WTC11 (cell line): ENCODE measurements around the gene OR2AT4. TPM values are rescaled to one million over a fixed set of nuclear protein-coding genes. Genes with fewer than 3 reads are reported as not detected.

Experiments
- ATAC-seq: fragments of 200-7000 bp; cut with Tn5 transposase; 2 replicates; pipeline ENCODE4 v1.10.0; 2021; ENCODE audit warnings: mild to moderate bottlenecking, moderate library complexity
- CTCF ChIA-PET: fragments of 300-600 bp; sonication (Branson Sonifier 250); formaldehyde crosslinking; loops from one replicate; lab custom pipeline; 2021; ENCODE audit warnings: antibody characterized with exemption; lab: Charles Lee
- POLR2A ChIA-PET: fragments of 350-600 bp; sonication (Branson Sonifier 250); formaldehyde crosslinking; loops from one replicate; lab custom pipeline; 2021; ENCODE audit warnings: antibody characterized with exemption; lab: Charles Lee
- DNase-seq: peaks from one replicate; pipeline ENCODE4 v3.0.0; 2021; ENCODE audit warnings: low spot score
- H3K27ac Mint-ChIP-seq: 2 replicates; pipeline ENCODE4 v1.8.0; 2021; ENCODE audit warnings: mixed read lengths
- H3K27me3 Mint-ChIP-seq: 2 replicates; pipeline ENCODE4 v1.8.0; 2021; ENCODE audit warnings: low read depth, mild to moderate bottlenecking, moderate library complexity, mixed read lengths
- H3K36me3 Mint-ChIP-seq: 2 replicates; pipeline ENCODE4 v1.8.0; 2021; ENCODE audit warnings: mixed read lengths
- H3K4me1 Mint-ChIP-seq: 2 replicates; pipeline ENCODE4 v1.8.0; 2022; ENCODE audit warnings: mixed read lengths
- H3K4me3 Mint-ChIP-seq: 2 replicates; pipeline ENCODE4 v1.8.0; 2021; ENCODE audit warnings: mild to moderate bottlenecking, moderate library complexity, mixed read lengths
- H3K9me3 Mint-ChIP-seq: 2 replicates; pipeline ENCODE4 v1.8.0; 2021; ENCODE audit warnings: mixed read lengths
- ATF2 ChIP-seq: sonication (generic); formaldehyde crosslinking; IDR thresholded peaks from 2 replicates; pipeline ENCODE4 v1.8.1; 2022; ENCODE audit warnings: low read depth, missing genetic modification reagents, borderline replicate concordance
- CDX4 ChIP-seq: fragments of 250-450 bp; sonication (Bioruptor Pico); IDR thresholded peaks from 2 replicates; pipeline ENCODE4 v1.9.0; 2021; ENCODE audit warnings: moderate library complexity, mild to moderate bottlenecking, inconsistent platforms, borderline replicate concordance
- E2F1 ChIP-seq: sonication (generic); formaldehyde crosslinking; IDR thresholded peaks from 2 replicates; pipeline ENCODE4 v1.8.0; 2022; ENCODE audit warnings: mild to moderate bottlenecking, missing genetic modification reagents
- EMX1 ChIP-seq: fragments of 250-450 bp; sonication (Bioruptor Pico); IDR thresholded peaks from 2 replicates; pipeline ENCODE4 v1.8.0; 2021; ENCODE audit warnings: mild to moderate bottlenecking
- ERG ChIP-seq: fragments of 250-450 bp; sonication (Bioruptor Pico); IDR thresholded peaks from 2 replicates; pipeline ENCODE4 v1.8.0; 2021; ENCODE audit warnings: mild to moderate bottlenecking
- ESRRA ChIP-seq: sonication (generic); formaldehyde crosslinking; IDR thresholded peaks from 2 replicates; pipeline ENCODE4 v1.8.1; 2022; ENCODE audit warnings: mild to moderate bottlenecking, missing genetic modification reagents, borderline replicate concordance
- FOXJ3 ChIP-seq: sonication (generic); formaldehyde crosslinking; IDR thresholded peaks from 2 replicates; pipeline ENCODE4 v1.9.0; 2021; ENCODE audit warnings: missing genetic modification reagents, mild to moderate bottlenecking, borderline replicate concordance
- GABPB1 ChIP-seq: sonication (generic); formaldehyde crosslinking; IDR thresholded peaks from 2 replicates; pipeline ENCODE4 v1.8.1; 2023; ENCODE audit warnings: mild to moderate bottlenecking, missing genetic modification reagents
- HMGXB4 ChIP-seq: sonication (generic); formaldehyde crosslinking; IDR thresholded peaks from 2 replicates; pipeline ENCODE4 v1.8.1; 2023; ENCODE audit warnings: mild to moderate bottlenecking, moderate library complexity, missing genetic modification reagents
- IRF2 ChIP-seq: sonication (generic); formaldehyde crosslinking; IDR thresholded peaks from 2 replicates; pipeline ENCODE4 v1.8.0; 2022; ENCODE audit warnings: low read depth, missing genetic modification reagents, borderline replicate concordance
- JAZF1 ChIP-seq: fragments of 250-450 bp; sonication (Bioruptor Pico); IDR thresholded peaks from 2 replicates; pipeline ENCODE4 v1.9.0; 2021; ENCODE audit warnings: moderate library complexity, mild to moderate bottlenecking, inconsistent platforms
- RORB ChIP-seq: fragments of 250-450 bp; sonication (Bioruptor Pico); IDR thresholded peaks from 2 replicates; pipeline ENCODE4 v1.9.0; 2021; ENCODE audit warnings: mild to moderate bottlenecking
- SMAD4 ChIP-seq: sonication (generic); formaldehyde crosslinking; IDR thresholded peaks from 2 replicates; pipeline ENCODE4 v1.8.0; 2022; ENCODE audit warnings: mild to moderate bottlenecking, missing genetic modification reagents
- TCF7 ChIP-seq: sonication (generic); formaldehyde crosslinking; IDR thresholded peaks from 2 replicates; pipeline ENCODE4 v1.8.0; 2022; ENCODE audit warnings: mild to moderate bottlenecking, low read depth, missing genetic modification reagents, moderate library complexity
- USF1 ChIP-seq: sonication (generic); formaldehyde crosslinking; IDR thresholded peaks from 2 replicates; pipeline ENCODE4 v1.8.0; 2022; ENCODE audit warnings: mild to moderate bottlenecking, missing genetic modification reagents
- ZNF232 ChIP-seq: sonication (generic); formaldehyde crosslinking; IDR thresholded peaks from 2 replicates; pipeline ENCODE4 v1.8.0; 2022; ENCODE audit warnings: mild to moderate bottlenecking, missing genetic modification reagents
- ZNF263 ChIP-seq: sonication (generic); formaldehyde crosslinking; IDR thresholded peaks from 2 replicates; pipeline ENCODE4 v1.8.1; 2022; ENCODE audit warnings: low read depth, mild to moderate bottlenecking, moderate library complexity, missing genetic modification reagents
- ZNF396 ChIP-seq: fragments of 250-450 bp; sonication (Bioruptor Pico); IDR thresholded peaks from 2 replicates; pipeline ENCODE4 v1.8.0; 2021; ENCODE audit warnings: mild to moderate bottlenecking, moderate library complexity, borderline replicate concordance
- ZNF416 ChIP-seq: fragments of 250-450 bp; sonication (Bioruptor Pico); IDR thresholded peaks from 2 replicates; pipeline ENCODE4 v1.9.0; 2021; ENCODE audit warnings: mild to moderate bottlenecking, inconsistent platforms
- ZNF423 ChIP-seq: fragments of 250-450 bp; sonication (Bioruptor Pico); IDR thresholded peaks from 2 replicates; pipeline ENCODE4 v2.1.2; 2022; ENCODE audit warnings: mild to moderate bottlenecking, moderate library complexity
- ZNF671 ChIP-seq: fragments of 250-450 bp; sonication (Bioruptor Pico); IDR thresholded peaks from 2 replicates; pipeline ENCODE4 v1.8.0; 2021; ENCODE audit warnings: mild to moderate bottlenecking
- total RNA-seq: library from RNA; stranded (reverse); gene quantifications from 3 replicates; pipeline ENCODE4 v1.2.3, GENCODE V29; 2021

The OR2AT4 gene
- total RNA-seq, 1 experiment from 2014 or later, result not detected

GRCh38 chr11:75079546-75079945 lies 17.1 kb downstream of the OR2AT4 start:
- Mint-ChIP-seq H3K27ac (no peak overlapping the region), H3K27me3 (peaks cover 5% of the 10 kb centered on the region), H3K4me1 (0 out of 2 replicates have a peak, but pooled peaks cover 3% of the 10 kb centered on the region), H3K9me3 (no peaks in the 10 kb centered on the region), H3K4me3 (no peak overlapping the region), H3K36me3 (no peaks in the 10 kb centered on the region)
- TF ChIP-seq GABPB1, result no peak
- ATAC-seq, result no peak
- ChIA-PET CTCF (no interaction called here), POLR2A (no interaction called here)
- no peak for DNase-seq

GRCh38 chr11:75078233-75078632 lies 18.4 kb downstream of the OR2AT4 start:
- TF ChIP-seq RORB (CRISPR knock-in tag) (no peak), JAZF1 (no peak), USF1 (CRISPR knock-in tag) (peak; percentile 54; the same call in 1 of the 2 replicates), ZNF396 (CRISPR knock-in tag) (no peak), SMAD4 (CRISPR knock-in tag) (no peak), ZNF263 (CRISPR knock-in tag) (no peak), ATF2 (no peak), ESRRA (CRISPR knock-in tag) (no peak)
- no peak overlapping the region for H3K4me3 Mint-ChIP-seq
- no peak for ATAC-seq
- peaks cover 5% of the 10 kb centered on the region for H3K27me3 Mint-ChIP-seq
- H3K27ac Mint-ChIP-seq, result no peak overlapping the region
- H3K4me1 Mint-ChIP-seq, result peaks cover 3% of the 10 kb centered on the region; the same call in 1 of the 2 replicates
- ChIA-PET CTCF (no interaction called here), POLR2A (no interaction called here)
- no peaks in the 10 kb centered on the region for H3K36me3 Mint-ChIP-seq
- no peaks in the 10 kb centered on the region for H3K9me3 Mint-ChIP-seq
- DNase-seq, result no peak

GRCh38 chr11:75077316-75077715 lies 19.4 kb downstream of the OR2AT4 start:
- Mint-ChIP-seq H3K4me1 (peaks cover 9% of the 10 kb centered on the region), H3K27me3 (peaks cover 5% of the 10 kb centered on the region), H3K36me3 (no peaks in the 10 kb centered on the region), H3K27ac (no peak overlapping the region), H3K9me3 (no peaks in the 10 kb centered on the region), H3K4me3 (no peak overlapping the region)
- TF ChIP-seq FOXJ3 (no peak), EMX1 (CRISPR knock-in tag) (no peak), HMGXB4 (no peak)
- DNase-seq (no peak), ATAC-seq (no peak)
- POLR2A ChIA-PET, result no interaction called here
- CTCF ChIA-PET, result no interaction called here

- Mint-ChIP-seq H3K27me3 (peaks cover 5% of the 10 kb centered on the region), H3K27ac (no peak overlapping the region), H3K4me1 (peaks cover 9% of the 10 kb centered on the region), H3K36me3 (no peaks in the 10 kb centered on the region), H3K9me3 (peaks cover 2% of the 10 kb centered on the region; the same call in 1 of the 2 replicates), H3K4me3 (no peak overlapping the region)
- CTCF ChIA-PET, result no interaction called here
- ATAC-seq (no peak), DNase-seq (no peak)
- POLR2A ChIA-PET, result no interaction called here
- TF ChIP-seq ZNF423 (no peak), ERG (CRISPR knock-in tag) (no peak), IRF2 (CRISPR knock-in tag) (no peak), USF1 (CRISPR knock-in tag) (no peak), GABPB1 (no peak), ATF2 (no peak), TCF7 (CRISPR knock-in tag) (no peak), E2F1 (CRISPR knock-in tag) (no peak), JAZF1 (no peak), ZNF232 (CRISPR knock-in tag) (no peak), CDX4 (CRISPR knock-in tag) (no peak), ZNF416 (CRISPR knock-in tag) (no peak), ZNF671 (CRISPR knock-in tag) (no peak)
Observed at GRCh38 chr11:75076671-75077070, 20.0 kb downstream of the OR2AT4 start.
